Ovary (tissue), 3 donors: ENCODE results near the gene ANO6.
A peak's percentile ranks its signal among the peaks of the same experiment; 100 is the strongest.

Source experiments
- CTCF ChIP-seq, 3 donors: fragments of 450-650 bp in 2 of 3; fragments of 200-600 bp in 1 of 3; IDR thresholded peaks; one replicate each; pipeline versions ENCODE4 v1.5.1 to v1.8.0; 2016 to 2022; ENCODE audit warnings: antibody characterized with exemption in 3 of 3, mild to moderate bottlenecking in 1 of 3
- EP300 ChIP-seq: sonication (generic); formaldehyde crosslinking; IDR thresholded peaks from one replicate; pipeline ENCODE4 v1.6.1; 2017; ENCODE audit warnings: antibody characterized with exemption
- POLR2A ChIP-seq: fragments of 450-650 bp; IDR thresholded peaks from one replicate; pipeline ENCODE4 v1.6.1; 2017; ENCODE audit warnings: antibody characterized with exemption, mild to moderate bottlenecking, moderate library complexity
- donor health status: DM: no; HTN: no; CAD: no.

- TF ChIP-seq CTCF (IDR thresholded peaks at IDR 0.05) (no peak), POLR2A (no peak), EP300 (peak; percentile 5)
Measured at GRCh38 chr12:45292486-45293195, 76.7 kb downstream of the ANO6 start.
